Measurements from ENCODE around the gene OTUB1.

- TF ChIP-seq, protein P1, sequence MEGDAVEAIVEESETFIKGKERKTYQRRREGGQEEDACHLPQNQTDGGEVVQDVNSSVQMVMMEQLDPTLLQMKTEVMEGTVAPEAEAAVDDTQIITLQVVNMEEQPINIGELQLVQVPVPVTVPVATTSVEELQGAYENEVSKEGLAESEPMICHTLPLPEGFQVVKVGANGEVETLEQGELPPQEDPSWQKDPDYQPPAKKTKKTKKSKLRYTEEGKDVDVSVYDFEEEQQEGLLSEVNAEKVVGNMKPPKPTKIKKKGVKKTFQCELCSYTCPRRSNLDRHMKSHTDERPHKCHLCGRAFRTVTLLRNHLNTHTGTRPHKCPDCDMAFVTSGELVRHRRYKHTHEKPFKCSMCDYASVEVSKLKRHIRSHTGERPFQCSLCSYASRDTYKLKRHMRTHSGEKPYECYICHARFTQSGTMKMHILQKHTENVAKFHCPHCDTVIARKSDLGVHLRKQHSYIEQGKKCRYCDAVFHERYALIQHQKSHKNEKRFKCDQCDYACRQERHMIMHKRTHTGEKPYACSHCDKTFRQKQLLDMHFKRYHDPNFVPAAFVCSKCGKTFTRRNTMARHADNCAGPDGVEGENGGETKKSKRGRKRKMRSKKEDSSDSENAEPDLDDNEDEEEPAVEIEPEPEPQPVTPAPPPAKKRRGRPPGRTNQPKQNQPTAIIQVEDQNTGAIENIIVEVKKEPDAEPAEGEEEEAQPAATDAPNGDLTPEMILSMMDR (IDR thresholded peaks at IDR 0.05), result no peak
- no peak for TF ChIP-seq POLR2A (IDR thresholded peaks at IDR 0.05)
These were observed 6.8 kb upstream of the OTUB1 start for GRCh38 chr11:63979426-63979825.

Data from heart left ventricle (tissue), 13 donors.